Stimulated activated naive CD4-positive, alpha-beta T cell (primary cell): ENCODE data around the gene FAM43B.

ENCODE experiments used
- DNase-seq, 6 experiments: peaks; one replicate each; lab custom pipeline; 2025; lab: John Stamatoyannopoulos, UW

Gene FAM43B

GRCh38 chr1:20552728-20553445 is 514 bp downstream of the FAM43B start:
- no peak for DNase-seq

GRCh38 chr1:20555025-20555757 is 2.8 kb downstream of the FAM43B start:
- DNase-seq: no peak

- no peak for DNase-seq
These were observed 3.4 kb downstream of the FAM43B start for GRCh38 chr1:20555758-20556120.

GRCh38 chr1:20558191-20558590 is 5.8 kb downstream of the FAM43B start:
- DNase-seq: no peak

- no peak for DNase-seq
These were observed 8.6 kb downstream of the FAM43B start for GRCh38 chr1:20560966-20561365.

- no peak for DNase-seq
These were observed 12.9 kb downstream of the FAM43B start for GRCh38 chr1:20565234-20565633.

GRCh38 chr1:20569523-20570098 is 17.2 kb downstream of the FAM43B start:
- no peak for DNase-seq

GRCh38 chr1:20571427-20571826 is 19.1 kb downstream of the FAM43B start:
- DNase-seq: no peak

GRCh38 chr1:20573987-20574386 is 21.6 kb downstream of the FAM43B start:
- DNase-seq: no peak

GRCh38 chr1:20574686-20575540 is 22.5 kb downstream of the FAM43B start:
- DNase-seq: peak in 5 of 6 experiments; percentile 6 to 37 (median 23)

GRCh38 chr1:20575541-20576336 is 23.4 kb downstream of the FAM43B start:
- DNase-seq: no peak

GRCh38 chr1:20578062-20578461 is 25.7 kb downstream of the FAM43B start:
- no peak for DNase-seq

GRCh38 chr1:20578721-20579395 is 26.5 kb downstream of the FAM43B start:
- no peak for DNase-seq

GRCh38 chr1:20584890-20585289 is 32.5 kb downstream of the FAM43B start:
- no peak for DNase-seq

- no peak for DNase-seq
These were observed 34.7 kb downstream of the FAM43B start for GRCh38 chr1:20586953-20587660.

- no peak for DNase-seq
These were observed 35.3 kb downstream of the FAM43B start for GRCh38 chr1:20587661-20588053.

GRCh38 chr1:20588634-20589225 is 36.4 kb downstream of the FAM43B start, which contains the start of gene CDA:
CDA (plus strand) TSS chr1:20589097; CDS start chr1:20589130, 33 bp downstream.
- DNase-seq: no peak

- DNase-seq: no peak
These were observed 37.2 kb downstream of the FAM43B start for GRCh38 chr1:20589331-20590278.
